Breast epithelium (tissue), 3 donors: Measurements from ENCODE around the gene FGA.

Experiments
- CTCF ChIP-seq, 3 donors: fragments of 450-650 bp; IDR thresholded peaks; one replicate each; pipeline ENCODE4 v1.5.1; 2016 to 2017; ENCODE audit warnings: antibody characterized with exemption in 3 of 3, mild to moderate bottlenecking in 3 of 3, moderate library complexity in 3 of 3
- POLR2A ChIP-seq: fragments of 450-650 bp; IDR thresholded peaks from one replicate; pipeline ENCODE4 v1.6.1; 2016; ENCODE audit warnings: antibody characterized with exemption, mild to moderate bottlenecking, moderate library complexity
- POLR2AphosphoS5 ChIP-seq, 3 donors: sonication (generic); formaldehyde crosslinking; IDR thresholded peaks; one replicate each; pipeline ENCODE4 v1.6.1; 2017; ENCODE audit warnings: antibody characterized with exemption in 3 of 3

- TF ChIP-seq POLR2AphosphoS5 (IDR thresholded peaks at IDR 0.05) (no peak), POLR2A (no peak), CTCF (IDR thresholded peaks at IDR 0.05) (no peak)
Observed at GRCh38 chr4:154582723-154583122, 7.8 kb downstream of the FGA start.
